ENCODE measurements around the gene RAP1GAP2.

Gene RAP1GAP2

DNA sequence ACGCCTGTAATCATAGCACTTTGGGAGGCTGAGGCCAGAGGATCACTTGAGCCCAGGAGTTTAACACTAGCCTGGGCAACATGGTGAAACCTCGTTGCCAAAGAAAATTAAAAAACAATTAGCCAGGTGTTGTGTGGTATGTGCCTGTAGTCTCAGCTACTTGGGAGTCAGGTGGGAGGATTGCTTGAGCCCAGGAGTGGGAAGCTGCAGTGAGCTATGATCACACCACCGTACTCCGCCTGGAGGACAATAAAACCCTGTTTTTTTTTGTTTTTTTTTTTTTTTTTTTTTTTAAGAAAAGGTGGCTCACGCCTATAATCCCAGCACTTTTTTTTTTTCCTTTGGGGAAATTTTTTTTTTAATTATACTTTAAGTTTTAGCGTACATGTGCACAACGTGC lies 26.1 kb downstream of the RAP1GAP2 start:
- peaks cover 95% of the 10 kb centered on the region for H3K4me1 ChIP-seq
- H3K27me3 ChIP-seq: no peaks in the 10 kb centered on the region
- H4K20me1 ChIP-seq: no peaks in the 10 kb centered on the region
- H3K9me3 ChIP-seq: no peaks in the 10 kb centered on the region
- no peak for TF ChIP-seq Cebpa-rat (IDR thresholded peaks at IDR 0.05)
- no peak overlapping the region for H3K4me3 ChIP-seq
- peak overlapping the region; percentile 77 for H3K4me2 ChIP-seq
- no peaks in the 10 kb centered on the region for H3K36me3 ChIP-seq
- H3K9ac ChIP-seq: peak overlapping the region; percentile 80
- peak overlapping the region; percentile 94 for H3K27ac ChIP-seq

- Histone ChIP-seq H3K9me3 (no peaks in the 10 kb centered on the region), H3K27me3 (no peaks in the 10 kb centered on the region), H3K27ac (peak overlapping the region; percentile 94), H3K4me1 (peaks cover 98% of the 10 kb centered on the region), H3K4me3 (0 out of 2 replicates have a peak overlapping the region, but pooled peaks have one; percentile 3), H3K9ac (peak overlapping the region; percentile 77), H3K36me3 (no peaks in the 10 kb centered on the region), H3K4me2 (peak overlapping the region; percentile 77), H4K20me1 (no peaks in the 10 kb centered on the region)
- no peak for TF ChIP-seq Cebpa-rat (IDR thresholded peaks at IDR 0.05)
Observed at GRCh38 chr17:2825253-2825970, 29.2 kb downstream of the RAP1GAP2 start.

DNA sequence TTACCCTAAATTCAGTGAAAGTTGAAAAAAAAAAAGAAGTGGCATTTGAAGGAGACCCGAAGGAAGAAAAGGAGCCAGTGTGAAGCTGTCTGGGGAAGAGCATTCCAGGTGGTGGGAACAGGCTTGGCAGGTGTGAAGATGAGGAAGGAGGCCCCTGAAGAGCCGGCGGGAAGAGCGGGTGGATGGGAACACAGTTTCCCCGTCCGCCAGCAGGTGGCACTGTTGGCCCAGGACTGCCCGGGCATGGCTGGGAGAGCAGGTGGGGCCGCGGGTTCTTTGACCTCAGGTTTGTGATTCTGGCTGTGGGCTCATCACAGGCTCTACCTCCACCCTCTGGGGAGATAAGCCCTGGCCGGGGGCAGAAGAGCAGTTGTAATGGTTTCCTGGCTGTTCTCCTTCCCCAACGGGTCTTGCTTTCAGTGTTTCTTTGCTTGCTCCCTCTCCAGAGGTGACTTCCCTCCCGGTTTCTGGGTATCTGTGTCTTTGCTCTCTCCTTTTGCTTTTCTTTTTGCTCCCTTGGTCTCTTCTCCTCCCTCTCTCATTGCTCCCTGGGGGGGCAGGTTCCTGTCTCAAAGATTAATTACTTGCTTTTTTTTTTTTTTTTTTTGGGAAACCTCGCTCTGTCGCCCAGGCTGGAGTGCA lies 32.3 kb downstream of the RAP1GAP2 start:
- H3K27me3 ChIP-seq: no peaks in the 10 kb centered on the region
- H3K4me3 ChIP-seq: peak overlapping the region; percentile 41
- H3K9me3 ChIP-seq: no peaks in the 10 kb centered on the region
- peak overlapping the region; percentile 77 for H3K4me2 ChIP-seq
- H3K27ac ChIP-seq: peak overlapping the region; percentile 94
- H3K36me3 ChIP-seq: no peaks in the 10 kb centered on the region
- peak overlapping the region; percentile 65 for H3K9ac ChIP-seq
- no peak for TF ChIP-seq Cebpa-rat (IDR thresholded peaks at IDR 0.05)
- peaks cover 80% of the 10 kb centered on the region for H3K4me1 ChIP-seq
- H4K20me1 ChIP-seq: no peaks in the 10 kb centered on the region; the same call in 1 of the 2 replicates

DNA sequence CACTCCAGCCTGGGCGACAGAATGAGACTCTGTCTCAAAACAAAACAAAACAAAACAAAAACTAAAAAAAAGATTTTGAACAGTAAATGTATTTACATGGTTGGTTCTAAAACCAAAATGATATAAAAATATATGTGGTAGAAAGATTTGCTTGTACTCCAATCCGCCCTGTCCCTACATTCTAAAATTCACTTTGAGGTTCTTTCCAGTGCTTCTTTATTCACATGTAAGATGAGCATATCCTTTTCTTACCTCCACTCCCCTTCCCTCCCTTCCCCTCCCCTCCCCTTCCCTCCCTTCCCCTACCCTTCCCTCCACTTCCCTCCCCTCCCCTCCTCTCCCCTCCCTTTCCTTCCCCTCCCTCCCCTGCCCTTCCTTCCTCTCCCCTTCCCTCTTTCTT lies 34.4 kb downstream of the RAP1GAP2 start:
- Histone ChIP-seq H3K4me2 (no peak overlapping the region), H3K4me3 (no peak overlapping the region), H3K9ac (no peak overlapping the region)

GRCh38 chr17:2835780-2836179 lies 39.5 kb downstream of the RAP1GAP2 start:
- no peak overlapping the region for H3K27ac ChIP-seq
- H4K20me1 ChIP-seq: peaks cover 63% of the 10 kb centered on the region
- H3K36me3 ChIP-seq: no peaks in the 10 kb centered on the region; the same call in 1 of the 2 replicates
- no peak overlapping the region for H3K4me3 ChIP-seq
- no peak overlapping the region for H3K9ac ChIP-seq
- 0 out of 2 replicates have a peak, but pooled peaks cover 4% of the 10 kb centered on the region for H3K27me3 ChIP-seq
- peaks cover 42% of the 10 kb centered on the region for H3K4me1 ChIP-seq
- no peaks in the 10 kb centered on the region for H3K9me3 ChIP-seq
- TF ChIP-seq Cebpa-rat (IDR thresholded peaks at IDR 0.05): no peak
- no peak overlapping the region for H3K4me2 ChIP-seq

More for the DNA sequence above, 34.4 kb downstream of the RAP1GAP2 start:
- H3K36me3 ChIP-seq: no peaks in the 10 kb centered on the region
- no peaks in the 10 kb centered on the region for H3K9me3 ChIP-seq
- H3K4me1 ChIP-seq: peaks cover 70% of the 10 kb centered on the region
- TF ChIP-seq Cebpa-rat (IDR thresholded peaks at IDR 0.05): no peak
- H3K27me3 ChIP-seq: no peaks in the 10 kb centered on the region
- H3K27ac ChIP-seq: no peak overlapping the region
- peaks cover 21% of the 10 kb centered on the region for H4K20me1 ChIP-seq

DNA sequence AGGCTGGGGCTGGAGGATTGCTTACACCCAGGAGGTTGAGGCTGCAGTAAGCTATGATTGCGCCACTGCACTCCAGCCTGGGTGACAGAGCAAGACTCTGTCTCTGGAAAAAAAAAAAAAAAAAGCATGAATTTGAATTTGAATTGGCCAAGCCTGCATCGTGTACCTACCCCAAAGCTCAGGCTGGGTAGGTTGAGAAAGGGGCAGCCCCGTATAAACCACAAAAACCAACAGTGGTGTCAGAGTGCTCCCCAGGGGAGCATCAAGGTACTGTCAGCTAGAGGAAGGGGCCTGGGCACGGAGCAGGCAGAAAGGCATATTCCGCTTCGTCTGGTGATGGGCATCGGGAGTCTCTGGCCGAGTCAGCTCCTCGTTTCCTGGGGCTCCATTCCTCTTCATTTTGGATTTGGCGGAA lies 40.9 kb downstream of the RAP1GAP2 start:
- H3K27ac ChIP-seq: no peak overlapping the region
- no peaks in the 10 kb centered on the region; the same call in 1 of the 2 replicates for H3K36me3 ChIP-seq
- H3K4me3 ChIP-seq: no peak overlapping the region
- H4K20me1 ChIP-seq: peaks cover 63% of the 10 kb centered on the region
- H3K27me3 ChIP-seq: 0 out of 2 replicates have a peak, but pooled peaks cover 4% of the 10 kb centered on the region
- TF ChIP-seq Cebpa-rat (IDR thresholded peaks at IDR 0.05): peak; percentile 75
- peaks cover 41% of the 10 kb centered on the region for H3K4me1 ChIP-seq
- H3K9ac ChIP-seq: no peak overlapping the region
- no peaks in the 10 kb centered on the region for H3K9me3 ChIP-seq
- H3K4me2 ChIP-seq: peak overlapping the region; percentile 57

DNA sequence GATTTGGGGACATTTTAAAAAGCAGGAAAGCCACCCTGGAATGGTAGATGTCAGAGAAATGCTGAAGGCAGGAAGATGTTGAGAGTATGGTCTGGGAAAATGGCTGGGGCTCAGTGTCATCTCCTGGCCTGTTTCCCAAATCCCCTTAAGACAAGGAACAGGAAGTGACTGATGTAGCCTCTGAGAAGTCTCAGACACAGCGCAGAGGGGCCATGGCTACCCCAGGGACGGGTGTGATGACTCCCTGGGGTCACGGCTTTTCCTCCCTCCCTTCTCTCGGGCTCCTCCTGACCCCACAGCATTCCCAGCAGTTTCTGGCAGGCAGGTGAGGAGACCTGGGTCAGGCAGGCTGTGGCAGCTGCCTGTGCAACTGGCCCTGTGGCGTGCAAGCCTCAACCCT lies 45.4 kb downstream of the RAP1GAP2 start:
- peaks cover 40% of the 10 kb centered on the region for H4K20me1 ChIP-seq
- no peak for TF ChIP-seq Cebpa-rat (IDR thresholded peaks at IDR 0.05)
- H3K4me3 ChIP-seq: no peak overlapping the region
- no peak overlapping the region for H3K9ac ChIP-seq
- no peaks in the 10 kb centered on the region; the same call in 1 of the 2 replicates for H3K36me3 ChIP-seq
- peaks cover 55% of the 10 kb centered on the region for H3K4me1 ChIP-seq
- H3K4me2 ChIP-seq: peak overlapping the region; percentile 33
- H3K9me3 ChIP-seq: no peaks in the 10 kb centered on the region
- peak overlapping the region; percentile 35; the same call in 1 of the 2 replicates for H3K27ac ChIP-seq
- 0 out of 2 replicates have a peak, but pooled peaks cover 4% of the 10 kb centered on the region for H3K27me3 ChIP-seq

DNA sequence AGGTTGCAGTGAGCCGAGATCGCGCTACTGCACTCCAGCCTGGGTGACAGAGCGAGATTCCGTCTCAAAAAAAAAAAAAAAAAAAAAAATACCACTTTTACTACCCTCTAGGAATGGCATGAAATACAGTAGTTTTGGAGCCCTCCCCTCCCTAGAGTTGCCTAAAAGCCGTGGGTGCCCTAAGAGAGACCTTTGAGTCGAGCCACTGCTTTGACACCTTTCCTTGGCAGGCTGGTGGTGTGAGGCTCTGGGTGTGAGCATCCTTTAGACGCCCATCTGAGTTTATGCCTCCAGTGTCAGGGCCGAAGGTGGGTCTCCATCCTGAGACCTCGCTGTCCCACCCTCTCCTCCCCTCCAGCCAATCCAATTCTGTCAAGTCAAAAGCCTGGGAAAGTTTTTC lies 46.2 kb downstream of the RAP1GAP2 start:
- no peaks in the 10 kb centered on the region for H3K9me3 ChIP-seq
- H4K20me1 ChIP-seq: peaks cover 31% of the 10 kb centered on the region
- H3K4me1 ChIP-seq: peaks cover 55% of the 10 kb centered on the region
- no peak for TF ChIP-seq Cebpa-rat (IDR thresholded peaks at IDR 0.05)
- no peak overlapping the region for H3K9ac ChIP-seq
- H3K27ac ChIP-seq: no peak overlapping the region
- H3K36me3 ChIP-seq: no peaks in the 10 kb centered on the region; the same call in 1 of the 2 replicates
- 0 out of 2 replicates have a peak, but pooled peaks cover 4% of the 10 kb centered on the region for H3K27me3 ChIP-seq
- 0 out of 2 replicates have a peak overlapping the region, but pooled peaks have one; percentile 30 for H3K4me2 ChIP-seq
- no peak overlapping the region for H3K4me3 ChIP-seq

DNA sequence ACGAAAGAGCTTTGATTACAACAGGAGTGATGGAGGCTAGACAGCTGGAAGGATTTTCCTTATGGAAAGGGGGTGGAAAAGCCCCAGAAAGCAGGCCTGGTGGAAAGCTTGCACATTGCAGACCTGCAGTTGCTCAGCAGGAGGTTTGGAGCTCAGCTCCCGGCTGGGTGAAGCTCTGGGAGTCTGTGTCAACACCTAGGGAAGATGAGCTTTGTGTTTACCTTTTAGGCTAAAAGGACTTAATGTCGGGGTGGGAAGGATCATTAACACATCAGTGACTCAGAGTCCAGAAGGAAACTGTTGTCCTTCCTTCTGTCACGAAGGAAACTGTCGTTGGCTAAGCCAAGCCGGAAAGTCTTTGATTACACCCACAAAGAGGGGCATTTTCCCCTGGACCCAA lies 48.2 kb downstream of the RAP1GAP2 start:
- peak overlapping the region; percentile 72 for H3K4me2 ChIP-seq
- no peaks in the 10 kb centered on the region for H3K27me3 ChIP-seq
- peak overlapping the region; percentile 53; the same call in 1 of the 2 replicates for H3K9ac ChIP-seq

More for the DNA sequence above, 48.2 kb downstream of the RAP1GAP2 start:
- Histone ChIP-seq H3K27ac (peak overlapping the region; percentile 15), H4K20me1 (peaks cover 12% of the 10 kb centered on the region; the same call in 1 of the 2 replicates), H3K4me3 (no peak overlapping the region), H3K4me1 (peaks cover 69% of the 10 kb centered on the region), H3K36me3 (no peaks in the 10 kb centered on the region), H3K9me3 (no peaks in the 10 kb centered on the region)
- no peak for TF ChIP-seq Cebpa-rat (IDR thresholded peaks at IDR 0.05)
